ENCODE results near the gene CRYZ. TPM values are rescaled to one million over a fixed set of nuclear protein-coding genes. Genes with fewer than 3 reads are reported as not detected.

CRYZ gene
- total RNA-seq, 4 donors from 2014 or later = 29.5 to 45.7 (median 38.8) TPM

- Histone ChIP-seq H3K27me3 (no peaks in the 10 kb centered on the region), H3K9me3 (no peaks in the 10 kb centered on the region), H3K27ac (replicated peaks in 1 of 4) (no peak overlapping the region), H3K4me3 (no peak overlapping the region), H3K4me1 (peaks cover 0 to 9% (median 3%) of the 10 kb centered on the region in 4 donors), H3K36me3 (no peaks in the 10 kb centered on the region)
- TF ChIP-seq EP300 (IDR thresholded peaks at IDR 0.05) (no peak), POLR2A (IDR thresholded peaks at IDR 0.05; ENCODE audit: low read depth) (no peak), POLR2AphosphoS5 (IDR thresholded peaks at IDR 0.05) (no peak)
- TF ChIP-seq, protein P1, sequence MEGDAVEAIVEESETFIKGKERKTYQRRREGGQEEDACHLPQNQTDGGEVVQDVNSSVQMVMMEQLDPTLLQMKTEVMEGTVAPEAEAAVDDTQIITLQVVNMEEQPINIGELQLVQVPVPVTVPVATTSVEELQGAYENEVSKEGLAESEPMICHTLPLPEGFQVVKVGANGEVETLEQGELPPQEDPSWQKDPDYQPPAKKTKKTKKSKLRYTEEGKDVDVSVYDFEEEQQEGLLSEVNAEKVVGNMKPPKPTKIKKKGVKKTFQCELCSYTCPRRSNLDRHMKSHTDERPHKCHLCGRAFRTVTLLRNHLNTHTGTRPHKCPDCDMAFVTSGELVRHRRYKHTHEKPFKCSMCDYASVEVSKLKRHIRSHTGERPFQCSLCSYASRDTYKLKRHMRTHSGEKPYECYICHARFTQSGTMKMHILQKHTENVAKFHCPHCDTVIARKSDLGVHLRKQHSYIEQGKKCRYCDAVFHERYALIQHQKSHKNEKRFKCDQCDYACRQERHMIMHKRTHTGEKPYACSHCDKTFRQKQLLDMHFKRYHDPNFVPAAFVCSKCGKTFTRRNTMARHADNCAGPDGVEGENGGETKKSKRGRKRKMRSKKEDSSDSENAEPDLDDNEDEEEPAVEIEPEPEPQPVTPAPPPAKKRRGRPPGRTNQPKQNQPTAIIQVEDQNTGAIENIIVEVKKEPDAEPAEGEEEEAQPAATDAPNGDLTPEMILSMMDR (IDR thresholded peaks at IDR 0.05) = no peak
- no peak for DNase-seq (ENCODE audit: extremely low spot score)
- intact Hi-C loops (cut with DNase I) = no loop called here
- 49% methylated on average over 2 of the region's 2 CpGs for WGBS
Measured at GRCh38 chr1:74693473-74693872, 39.4 kb downstream of the CRYZ start.

DNA sequence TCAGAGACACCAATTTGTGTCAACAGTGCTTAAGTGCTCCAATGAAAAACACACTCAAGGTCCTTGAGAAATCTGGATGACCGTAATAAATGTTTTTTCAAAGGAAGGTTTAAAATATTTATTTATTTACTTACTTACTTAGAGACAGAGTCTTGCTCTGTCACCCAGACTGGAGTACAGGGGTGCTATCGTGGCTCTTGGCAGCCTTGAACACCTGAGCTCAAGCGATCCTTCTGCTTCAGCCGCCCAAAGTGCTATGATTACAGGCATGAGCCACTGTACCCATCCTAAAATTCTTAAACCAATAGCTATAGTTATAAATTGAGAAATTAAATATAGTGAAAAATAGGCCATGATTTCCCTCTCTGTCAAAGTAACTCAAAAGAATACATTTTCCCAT, 41.9 kb downstream of the CRYZ start:
- no peak overlapping the region for H3K27ac ChIP-seq (replicated peaks in 1 of 4)
- H3K4me1 ChIP-seq = peaks cover 0 to 9% (median 3%) of the 10 kb centered on the region in 4 donors
- DNase-seq (ENCODE audit: extremely low spot score) = no peak
- 90% methylated on average over 4 of the region's 4 CpGs for WGBS
- H3K4me3 ChIP-seq = no peak overlapping the region
- intact Hi-C loops (cut with DNase I) = no loop called here
- no peaks in the 10 kb centered on the region for H3K36me3 ChIP-seq
- no peaks in the 10 kb centered on the region for H3K9me3 ChIP-seq
- H3K27me3 ChIP-seq = no peaks in the 10 kb centered on the region
- TF ChIP-seq EP300 (IDR thresholded peaks at IDR 0.05) (no peak), POLR2AphosphoS5 (IDR thresholded peaks at IDR 0.05) (no peak), POLR2A (IDR thresholded peaks at IDR 0.05; ENCODE audit: low read depth) (no peak)
- TF ChIP-seq, protein P1 (IDR thresholded peaks at IDR 0.05) = no peak

DNA sequence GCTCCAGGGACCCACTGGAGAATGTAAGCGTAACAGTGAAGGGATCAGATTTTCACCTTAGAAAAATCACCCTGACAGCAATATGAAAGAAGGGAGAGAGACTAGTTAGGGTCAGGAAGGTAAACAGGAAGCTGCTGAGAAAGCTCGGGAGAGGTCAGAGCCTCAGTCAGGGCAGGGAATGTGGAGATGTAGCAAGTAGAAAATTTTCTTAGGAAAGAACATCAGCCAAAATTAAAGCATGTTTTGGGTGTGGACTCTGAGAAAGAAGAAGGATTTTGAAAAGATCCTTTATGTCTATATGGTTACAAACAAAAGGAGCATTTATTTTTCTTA, 42.5 kb downstream of the CRYZ start:
- DNase-seq (ENCODE audit: extremely low spot score) = no peak
- intact Hi-C loops (cut with DNase I) = no loop called here

DNA sequence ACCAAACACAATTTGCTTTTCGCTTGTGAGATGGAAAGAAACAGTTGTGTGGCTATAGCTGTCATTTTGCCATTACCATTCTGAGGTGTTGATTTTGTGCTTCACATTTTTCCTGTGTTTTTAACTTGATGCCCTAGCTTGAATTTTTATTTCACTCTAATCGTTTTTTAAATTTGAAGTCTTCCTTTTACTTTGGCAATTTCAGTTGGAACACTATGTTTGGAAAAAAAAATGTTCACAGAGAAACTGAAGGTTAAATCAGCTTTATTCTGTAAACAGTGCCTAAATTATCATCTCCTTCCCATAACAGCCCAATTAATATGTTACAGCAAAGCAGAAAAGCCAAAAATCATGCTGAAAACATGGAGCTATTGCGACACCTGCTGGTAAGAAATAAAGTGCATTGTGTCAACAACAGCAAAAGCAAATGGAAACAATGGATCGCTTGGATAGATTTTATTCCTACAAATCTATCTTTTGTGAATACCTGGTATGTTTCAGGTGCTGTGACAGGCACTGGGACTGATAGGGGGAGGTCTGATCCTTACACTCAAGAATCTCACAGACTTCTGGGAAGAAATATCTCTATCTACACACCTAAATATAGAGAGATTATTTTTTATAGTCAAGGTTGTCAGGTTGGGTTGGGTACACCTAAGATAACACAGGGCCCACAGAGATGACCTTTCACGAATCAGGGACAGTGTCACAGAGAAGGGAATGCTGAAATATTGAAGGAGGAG, 43.1 kb downstream of the CRYZ start:
- DNase-seq (ENCODE audit: extremely low spot score) = no peak
- no peak overlapping the region for H3K27ac ChIP-seq (replicated peaks in 1 of 4)
- peaks cover 0 to 9% (median 3%) of the 10 kb centered on the region in 4 donors for H3K4me1 ChIP-seq
- TF ChIP-seq, protein P1 (IDR thresholded peaks at IDR 0.05) = peak; percentile 63 to 81 (median 78)
- no peak for TF ChIP-seq POLR2AphosphoS5 (IDR thresholded peaks at IDR 0.05)
- no peak for TF ChIP-seq EP300 (IDR thresholded peaks at IDR 0.05)
- no peaks in the 10 kb centered on the region for H3K36me3 ChIP-seq
- intact Hi-C loops (cut with DNase I) = no loop called here
- WGBS = 22% methylated on average over 5 of the region's 5 CpGs
- no peaks in the 10 kb centered on the region for H3K9me3 ChIP-seq
- H3K4me3 ChIP-seq = no peak overlapping the region
- H3K27me3 ChIP-seq = no peaks in the 10 kb centered on the region

More for the DNA sequence above, 42.5 kb downstream of the CRYZ start:
- H3K4me3 ChIP-seq = no peak overlapping the region
- no peaks in the 10 kb centered on the region for H3K9me3 ChIP-seq
- H3K36me3 ChIP-seq = no peaks in the 10 kb centered on the region
- peaks cover 0 to 9% (median 3%) of the 10 kb centered on the region in 4 donors for H3K4me1 ChIP-seq
- TF ChIP-seq POLR2A (IDR thresholded peaks at IDR 0.05; ENCODE audit: low read depth) (no peak), POLR2AphosphoS5 (IDR thresholded peaks at IDR 0.05) (no peak), EP300 (IDR thresholded peaks at IDR 0.05) (no peak)
- TF ChIP-seq, protein P1 (IDR thresholded peaks at IDR 0.05) = no peak
- no peaks in the 10 kb centered on the region for H3K27me3 ChIP-seq
- H3K27ac ChIP-seq (replicated peaks in 1 of 4) = no peak overlapping the region
- 7% methylated on average over 2 of the region's 2 CpGs for WGBS

- no peak for DNase-seq (ENCODE audit: extremely low spot score)
- Histone ChIP-seq H3K36me3 (no peaks in the 10 kb centered on the region), H3K4me3 (no peak overlapping the region), H3K27me3 (no peaks in the 10 kb centered on the region), H3K27ac (replicated peaks in 1 of 4) (no peak overlapping the region), H3K4me1 (peaks cover 0 to 9% (median 3%) of the 10 kb centered on the region in 4 donors), H3K9me3 (no peaks in the 10 kb centered on the region)
- intact Hi-C loops (cut with DNase I) = no loop called here
- TF ChIP-seq, protein P1 (IDR thresholded peaks at IDR 0.05) = no peak
- TF ChIP-seq POLR2A (IDR thresholded peaks at IDR 0.05; ENCODE audit: low read depth) (no peak), EP300 (IDR thresholded peaks at IDR 0.05) (no peak), POLR2AphosphoS5 (IDR thresholded peaks at IDR 0.05) (no peak)
- 71% methylated on average over 4 of the region's 4 CpGs for WGBS
Measured at GRCh38 chr1:74686928-74687327, 45.9 kb downstream of the CRYZ start.

Data from esophagus muscularis mucosa (tissue), 4 donors.